ENCODE measurements around the gene NAXD.
"Not testable (repeated sequence)": the region's sequence is repeated elsewhere in the genome, so short reads cannot be mapped to it uniquely, and the experiment has no call there.

Gene NAXD

GRCh38 chr13:110597041-110597689, 18.2 kb upstream of the NAXD start:
- no peak for DNase-seq

GRCh38 chr13:110600261-110600819, 15.0 kb upstream of the NAXD start:
- DNase-seq: no peak

GRCh38 chr13:110600980-110601379, 14.4 kb upstream of the NAXD start:
- DNase-seq: no peak

GRCh38 chr13:110605132-110605531, 10.2 kb upstream of the NAXD start:
- no peak for DNase-seq

GRCh38 chr13:110606281-110606680, 9.1 kb upstream of the NAXD start:
- DNase-seq: not testable (repeated sequence)

GRCh38 chr13:110607675-110608224, 7.6 kb upstream of the NAXD start:
- no peak for DNase-seq

- DNase-seq: no peak
These were observed 4.3 kb upstream of the NAXD start for GRCh38 chr13:110610955-110611595.

GRCh38 chr13:110615005-110615321, 382 bp upstream of the NAXD start:
- DNase-seq: no peak

- peak in 1 of 2 donors; percentile 31 for DNase-seq
These were observed 1.1 kb downstream of the NAXD start for GRCh38 chr13:110616103-110617101.

GRCh38 chr13:110617321-110618072, 2.2 kb downstream of the NAXD start:
- no peak for DNase-seq

- no peak for DNase-seq
These were observed 2.8 kb downstream of the NAXD start for GRCh38 chr13:110618167-110618566.

- DNase-seq: no peak
These were observed 3.4 kb downstream of the NAXD start for GRCh38 chr13:110618780-110619179.

GRCh38 chr13:110620596-110620995, 5.3 kb downstream of the NAXD start:
- no peak for DNase-seq

- DNase-seq: no peak
These were observed 9.7 kb downstream of the NAXD start for GRCh38 chr13:110624766-110625756.

GRCh38 chr13:110625771-110626321, 10.5 kb downstream of the NAXD start:
- DNase-seq: no peak

- no peak for DNase-seq
These were observed 11.2 kb downstream of the NAXD start for GRCh38 chr13:110626521-110626920.

GRCh38 chr13:110627351-110627750, 12.0 kb downstream of the NAXD start:
- no peak for DNase-seq

- no peak for DNase-seq
These were observed 12.6 kb downstream of the NAXD start for GRCh38 chr13:110627761-110628476.

GRCh38 chr13:110628477-110628793, 13.1 kb downstream of the NAXD start:
- no peak for DNase-seq
